ENCODE results near the gene ZNF892. TPM values are rescaled to one million over a fixed set of nuclear protein-coding genes. Genes with fewer than 3 reads are reported as not detected.

The ZNF892 gene
- total and polyA plus RNA-seq, 2 of the 13 experiments (the other 11 are each of a cell fraction or from before 2014, with no cell fraction given), result not detected

GRCh38 chr2:95165371-95166064 lies 41.8 kb upstream of the ZNF892 start, which contains the start of gene ZNF2 (continued):
- TF ChIP-seq SOX6 (IDR thresholded peaks at IDR 0.05) (no peak), SOX6 (CRISPR knock-in tag; IDR thresholded peaks at IDR 0.05) (peak; percentile 57), NR2F1 (CRISPR knock-in tag; IDR thresholded peaks at IDR 0.05) (no peak), RFX1 (IDR thresholded peaks at IDR 0.05) (no peak), PAWR (CRISPR knock-in tag; IDR thresholded peaks at IDR 0.05; ENCODE audit: borderline replicate concordance) (no peak), SRSF9 (IDR thresholded peaks at IDR 0.05; ENCODE audit: borderline replicate concordance, insufficient read depth, low read depth, low read length, poor library complexity, severe bottlenecking) (no peak), ZBTB33 (CRISPR knock-in tag; IDR thresholded peaks at IDR 0.05) (no peak; the same call in 1 of the 2 replicates), ZNF552 (CRISPR knock-in tag; IDR thresholded peaks at IDR 0.05; ENCODE audit: borderline replicate concordance) (no peak), ZBTB40 (IDR thresholded peaks at IDR 0.05) (peak; percentile 76), ZBTB40 (CRISPR knock-in tag; IDR thresholded peaks at IDR 0.05) (peak; percentile 89), AKNA (CRISPR knock-in tag; IDR thresholded peaks at IDR 0.05; ENCODE audit: borderline replicate concordance) (no peak; the same call in 1 of the 2 replicates), MED13 (CRISPR knock-in tag; IDR thresholded peaks at IDR 0.05) (no peak), PHF20 (CRISPR knock-in tag; IDR thresholded peaks at IDR 0.05) (peak; percentile 99)
